Naive B cell (primary cell): Measurements from ENCODE around the gene SMPX. TPM values are rescaled to one million over a fixed set of nuclear protein-coding genes. Genes with fewer than 3 reads are reported as not detected.

ENCODE experiments used
- ATAC-seq, 2 donors: fragments of 150-1000 bp; cut with Tn5 transposase; 2 replicates each; pipeline ENCODE4 v1.10.0; 2021; ENCODE audit warnings: low read depth in 2 of 2, mild to moderate bottlenecking in 2 of 2, moderate library complexity in 2 of 2
- DNase-seq: peaks from one replicate; pipeline ENCODE4 v3.0.0; 2022
- H3K27ac Mint-ChIP-seq, 6 donors: one replicate each; pipeline ENCODE4 v1.8.0; 2020 to 2022; ENCODE audit warnings: mild to moderate bottlenecking in 6 of 6, mixed read lengths in 6 of 6, moderate library complexity in 5 of 6, inconsistent platforms in 2 of 6
- H3K27me3 Mint-ChIP-seq, 3 donors: one replicate each; pipeline ENCODE4 v1.8.0; 2021 to 2022; ENCODE audit warnings: mixed read lengths in 3 of 3, mild to moderate bottlenecking in 1 of 3
- H3K36me3 Mint-ChIP-seq, 2 donors: one replicate each; pipeline ENCODE4 v1.8.0; 2020 to 2022; ENCODE audit warnings: mixed read lengths in 2 of 2, inconsistent platforms in 1 of 2, mild to moderate bottlenecking in 1 of 2
- H3K4me1 Mint-ChIP-seq, 3 donors: one replicate each; pipeline ENCODE4 v1.8.0; 2020 to 2022; ENCODE audit warnings: mixed read lengths in 3 of 3, inconsistent platforms in 1 of 3, mild to moderate bottlenecking in 1 of 3, moderate library complexity in 1 of 3
- H3K4me3 Mint-ChIP-seq, 8 donors: one replicate each; pipeline ENCODE4 v1.8.0; 2020 to 2022; ENCODE audit warnings: mild to moderate bottlenecking in 8 of 8, mixed read lengths in 8 of 8, moderate library complexity in 8 of 8, inconsistent platforms in 2 of 8
- H3K9me3 Mint-ChIP-seq, 7 donors: one replicate each; pipeline ENCODE4 v1.8.0; 2020 to 2022; ENCODE audit warnings: mixed read lengths in 7 of 7, mild to moderate bottlenecking in 5 of 7, inconsistent platforms in 2 of 7, moderate library complexity in 1 of 7
- polyA plus RNA-seq, 6 donors: library from polyadenylated mRNA; unstranded; fragments of 300-500 nt; fragmentation: Illumina TruSeq; gene quantifications; one replicate each; pipeline ENCODE4 v1.2.3, GENCODE V29; 2021; ENCODE audit warnings: low read depth in 6 of 6

The SMPX gene
- polyA plus RNA-seq, 6 donors from 2014 or later: not detected

DNA sequence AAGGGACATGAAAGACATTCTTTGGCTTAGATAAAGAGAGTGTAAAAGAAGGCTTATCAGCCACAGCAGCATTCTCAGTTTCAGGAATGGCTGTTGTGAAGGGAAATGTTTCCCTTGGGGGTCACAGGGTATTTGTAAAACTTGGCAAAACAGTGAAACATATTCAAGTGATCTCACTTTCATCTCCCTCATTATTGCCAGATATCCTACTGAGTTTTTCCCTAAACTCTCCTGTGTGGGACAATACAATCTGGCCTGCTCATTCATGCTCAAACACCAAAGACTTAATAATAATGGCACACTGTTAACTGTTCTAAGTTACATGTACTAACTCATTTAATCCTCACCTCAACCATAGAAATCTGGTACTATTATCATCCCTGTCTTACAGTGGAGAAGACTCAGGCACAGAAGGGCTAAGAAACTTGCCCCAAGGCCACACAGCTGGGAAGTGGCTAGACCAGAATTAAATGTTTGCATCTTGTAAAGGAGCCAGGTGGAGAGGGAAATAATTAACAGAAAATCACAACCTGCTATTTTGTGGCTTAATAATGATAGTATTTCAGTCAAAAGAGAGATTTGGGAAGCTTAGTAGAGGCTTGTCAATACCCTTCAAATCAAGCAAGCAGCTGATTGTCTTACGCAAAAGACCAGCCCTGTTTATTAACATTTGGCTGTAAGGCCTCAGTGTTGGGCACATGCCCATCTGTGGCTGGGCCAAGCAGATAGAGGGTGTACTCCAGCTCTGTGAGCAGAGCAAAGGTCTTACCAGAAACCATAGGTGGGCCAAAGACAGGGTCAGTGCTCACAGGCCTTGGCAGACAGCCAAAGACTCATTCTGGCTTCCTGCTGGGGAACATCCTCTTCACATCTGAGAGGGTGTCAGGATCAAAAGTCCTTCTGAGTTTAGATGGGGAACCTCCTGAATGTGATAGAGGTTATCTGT lies 17.3 kb downstream of the SMPX start:
- H3K4me1 Mint-ChIP-seq: no peaks in the 10 kb centered on the region
- ATAC-seq (no peak), DNase-seq (no peak)
- no peaks in the 10 kb centered on the region for H3K36me3 Mint-ChIP-seq
- H3K27me3 Mint-ChIP-seq: peaks cover 16 to 28% (median 18%) of the 10 kb centered on the region in 3 donors
- peaks cover 0 to 2% (median 0%) of the 10 kb centered on the region in 7 donors for H3K9me3 Mint-ChIP-seq
- H3K4me3 Mint-ChIP-seq: no peak overlapping the region
- no peak overlapping the region for H3K27ac Mint-ChIP-seq

DNA sequence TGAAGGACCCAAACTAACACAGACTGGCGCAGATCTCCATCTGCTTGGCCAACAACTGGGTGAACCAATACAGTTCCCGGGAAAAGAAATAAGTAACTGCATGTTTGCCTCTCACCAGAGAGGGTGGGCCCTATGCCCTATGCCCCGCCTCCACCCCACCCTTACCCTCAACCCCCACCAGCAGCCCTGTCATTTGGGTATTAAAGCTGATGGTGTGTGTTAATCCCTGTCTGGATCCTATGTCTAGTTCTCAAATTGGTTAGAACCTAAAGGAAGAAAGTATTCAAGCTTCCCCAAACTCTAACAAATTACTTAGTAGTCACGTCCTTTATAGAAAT lies 19.0 kb downstream of the SMPX start:
- Mint-ChIP-seq H3K4me1 (no peaks in the 10 kb centered on the region), H3K9me3 (no peaks in the 10 kb centered on the region), H3K27me3 (peaks cover 11 to 31% (median 22%) of the 10 kb centered on the region in 3 donors), H3K36me3 (no peaks in the 10 kb centered on the region), H3K4me3 (no peak overlapping the region), H3K27ac (no peak overlapping the region)
- DNase-seq: no peak
- ATAC-seq: no peak

DNA sequence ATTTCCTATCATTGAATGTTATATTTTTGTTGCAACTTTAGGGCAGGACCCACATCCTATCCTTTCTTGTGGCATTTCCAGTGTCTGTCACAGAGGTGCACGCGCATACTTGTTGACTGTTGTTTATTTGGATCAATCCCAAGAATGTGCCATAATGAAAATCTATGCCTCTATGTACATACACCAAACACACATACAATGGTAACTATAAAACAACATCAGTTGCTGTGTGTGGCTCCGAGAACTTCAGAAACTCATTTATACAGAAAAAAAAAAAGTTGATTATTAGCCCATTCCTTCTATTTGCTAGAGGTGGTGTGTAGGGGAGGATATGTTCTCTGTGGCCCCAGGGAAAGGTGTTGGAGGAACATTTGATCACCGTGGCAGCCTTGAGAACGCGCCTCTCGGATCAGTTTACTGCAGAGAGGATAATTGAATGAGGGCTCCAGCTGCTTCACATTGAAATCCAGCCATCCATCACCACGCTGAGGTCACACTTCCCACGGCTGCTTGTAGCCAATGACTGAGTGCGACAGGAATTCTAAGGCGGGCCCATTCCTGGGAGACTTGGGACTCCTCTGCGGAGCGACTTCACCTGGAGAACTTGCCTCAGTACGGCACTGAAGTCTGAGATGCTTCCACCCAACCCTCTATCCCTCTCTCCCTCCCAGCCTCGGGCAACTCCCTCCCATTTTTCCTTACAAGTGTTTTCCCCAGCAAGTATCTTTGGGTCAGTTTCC lies 19.5 kb downstream of the SMPX start:
- H3K9me3 Mint-ChIP-seq: no peaks in the 10 kb centered on the region
- ATAC-seq: no peak
- no peaks in the 10 kb centered on the region for H3K36me3 Mint-ChIP-seq

DNA sequence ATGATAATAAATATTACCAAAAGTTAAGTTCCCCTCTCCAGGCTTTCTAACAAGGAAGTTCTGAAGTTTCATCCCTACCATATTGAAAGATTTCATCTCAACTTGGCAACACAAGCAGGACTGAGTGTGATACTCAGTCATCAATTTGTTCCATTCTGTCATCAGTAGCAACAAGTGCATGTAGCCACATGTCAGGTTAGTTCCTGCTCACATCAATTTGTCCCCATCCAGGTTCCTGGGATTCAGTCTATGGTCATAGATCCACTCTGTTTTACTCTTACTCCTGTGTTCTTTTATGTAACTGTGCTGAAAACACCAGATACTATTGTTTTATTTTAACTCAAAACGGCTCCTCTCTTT lies 22.2 kb downstream of the SMPX start:
- H3K27me3 Mint-ChIP-seq: peaks cover 4 to 29% (median 22%) of the 10 kb centered on the region in 3 donors
- H3K27ac Mint-ChIP-seq: no peak overlapping the region
- ATAC-seq (no peak), DNase-seq (no peak)
- H3K4me1 Mint-ChIP-seq: no peaks in the 10 kb centered on the region
- H3K36me3 Mint-ChIP-seq: no peaks in the 10 kb centered on the region
- no peak overlapping the region for H3K4me3 Mint-ChIP-seq
- no peaks in the 10 kb centered on the region for H3K9me3 Mint-ChIP-seq

More for the DNA sequence above, 19.5 kb downstream of the SMPX start:
- H3K4me3 Mint-ChIP-seq: no peak overlapping the region
- H3K27ac Mint-ChIP-seq: peak overlapping the region in 2 of 6 donors; percentile 25 to 59
- H3K4me1 Mint-ChIP-seq: no peaks in the 10 kb centered on the region
- DNase-seq: no peak
- H3K27me3 Mint-ChIP-seq: peaks cover 11 to 29% (median 22%) of the 10 kb centered on the region in 3 donors

DNA sequence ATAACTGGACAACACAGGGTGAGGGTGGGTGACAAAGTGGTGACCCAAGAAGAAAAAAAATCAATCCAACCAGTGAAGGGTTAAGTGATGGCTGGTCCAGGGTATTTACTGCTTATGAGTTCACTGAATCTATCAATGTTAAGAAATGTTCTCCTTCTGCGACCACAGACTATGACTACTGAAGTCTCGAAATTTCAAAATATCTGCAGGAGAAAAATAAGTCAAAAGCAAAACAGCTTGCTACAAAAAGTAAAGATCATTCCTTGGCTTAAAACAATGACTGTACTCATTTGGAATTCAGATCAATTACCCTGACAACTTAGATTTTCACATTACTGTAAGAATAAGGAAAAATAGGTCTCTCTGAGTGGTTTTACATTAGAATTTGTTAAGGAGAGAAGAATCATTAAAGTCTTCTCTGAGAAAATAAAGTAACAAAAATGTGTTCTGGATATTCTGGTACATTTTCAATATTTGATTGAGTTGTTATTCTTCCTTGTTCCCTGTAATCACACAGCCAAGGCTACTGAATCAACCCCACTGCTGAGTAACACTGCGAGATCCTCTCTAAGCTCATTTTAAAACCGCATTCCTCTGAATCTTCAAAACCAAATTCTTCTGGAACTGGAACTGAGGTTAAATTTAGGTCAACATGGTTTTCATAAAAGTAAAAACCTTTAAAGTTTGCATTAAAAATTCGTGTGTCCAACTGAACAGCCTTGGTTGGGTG lies 22.7 kb downstream of the SMPX start:
- DNase-seq: no peak
- peaks cover 4 to 29% (median 22%) of the 10 kb centered on the region in 3 donors for H3K27me3 Mint-ChIP-seq
- no peaks in the 10 kb centered on the region for H3K36me3 Mint-ChIP-seq
- no peaks in the 10 kb centered on the region for H3K9me3 Mint-ChIP-seq
- no peak overlapping the region for H3K27ac Mint-ChIP-seq
- ATAC-seq: no peak
- H3K4me3 Mint-ChIP-seq: no peak overlapping the region
- no peaks in the 10 kb centered on the region for H3K4me1 Mint-ChIP-seq

DNA sequence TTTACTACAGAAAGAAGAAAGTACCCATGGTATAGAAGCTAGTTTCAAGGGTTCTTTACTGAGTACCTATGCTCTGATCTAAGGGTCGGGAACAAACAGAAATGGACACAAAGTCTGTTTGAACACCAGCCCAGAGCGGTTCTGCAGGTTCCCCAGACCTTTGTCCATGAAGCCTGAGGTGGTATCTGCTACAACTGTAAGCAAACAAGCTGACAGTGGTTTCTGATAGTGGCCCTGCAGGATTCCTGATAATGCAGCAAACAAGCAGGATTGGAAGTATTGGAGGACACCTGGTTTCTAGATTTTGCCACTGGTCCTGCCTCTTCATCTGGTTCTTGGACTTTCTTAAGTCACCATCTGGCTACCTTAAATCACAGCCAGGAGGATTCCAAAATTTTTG lies 23.7 kb downstream of the SMPX start:
- ATAC-seq (no peak), DNase-seq (no peak)
- Mint-ChIP-seq H3K36me3 (no peaks in the 10 kb centered on the region), H3K27ac (no peak overlapping the region), H3K4me3 (no peak overlapping the region), H3K4me1 (no peaks in the 10 kb centered on the region), H3K27me3 (peaks cover 4 to 37% (median 29%) of the 10 kb centered on the region in 3 donors), H3K9me3 (no peaks in the 10 kb centered on the region)

DNA sequence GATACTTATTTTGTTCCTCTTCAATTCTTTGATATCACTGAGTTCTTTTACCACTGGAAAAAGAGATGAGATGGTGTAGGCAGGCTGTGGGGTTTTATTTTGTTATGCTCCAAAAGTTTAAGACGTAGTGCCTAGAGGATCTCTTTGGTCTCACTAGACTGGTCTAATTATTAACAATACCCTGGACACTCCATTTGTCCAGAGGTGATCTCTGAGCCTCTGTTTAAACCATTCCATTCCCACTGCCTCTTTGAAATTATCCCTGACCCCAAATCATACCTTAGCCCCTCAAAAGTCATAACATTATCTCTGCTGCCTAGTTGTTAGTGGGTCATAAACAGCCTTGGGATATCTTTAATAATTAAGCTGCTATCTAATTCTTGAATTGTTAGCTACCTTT lies 24.2 kb downstream of the SMPX start:
- H3K4me3 Mint-ChIP-seq: no peak overlapping the region
- DNase-seq (no peak), ATAC-seq (no peak)
- no peaks in the 10 kb centered on the region for H3K4me1 Mint-ChIP-seq
- no peak overlapping the region for H3K27ac Mint-ChIP-seq
- H3K27me3 Mint-ChIP-seq: peaks cover 4 to 37% (median 30%) of the 10 kb centered on the region in 3 donors
- H3K9me3 Mint-ChIP-seq: no peaks in the 10 kb centered on the region
- H3K36me3 Mint-ChIP-seq: no peaks in the 10 kb centered on the region

DNA sequence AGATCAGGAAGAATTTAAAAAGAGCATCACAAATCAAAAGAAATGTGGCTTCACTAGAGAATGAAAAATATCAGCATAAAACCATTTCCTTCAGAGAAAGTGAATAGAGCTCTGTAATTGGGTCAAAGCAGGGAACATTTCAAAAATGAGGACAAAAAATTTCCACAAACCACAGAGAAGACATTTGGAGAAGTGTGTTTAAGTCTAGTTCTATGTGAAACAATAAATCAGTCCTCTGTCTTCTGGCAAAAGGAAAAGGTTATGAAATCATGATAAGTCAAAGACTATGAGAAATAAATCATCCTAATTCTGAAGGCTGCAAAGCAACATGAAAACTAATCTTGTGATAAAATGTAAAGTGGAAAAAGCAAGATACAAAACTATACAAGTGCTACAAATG lies 27.9 kb downstream of the SMPX start:
- Mint-ChIP-seq H3K36me3 (no peaks in the 10 kb centered on the region), H3K27me3 (peaks cover 0 to 24% (median 24%) of the 10 kb centered on the region in 3 donors), H3K4me1 (no peaks in the 10 kb centered on the region), H3K27ac (no peak overlapping the region), H3K4me3 (no peak overlapping the region), H3K9me3 (no peaks in the 10 kb centered on the region)
- ATAC-seq (no peak), DNase-seq (no peak)

DNA sequence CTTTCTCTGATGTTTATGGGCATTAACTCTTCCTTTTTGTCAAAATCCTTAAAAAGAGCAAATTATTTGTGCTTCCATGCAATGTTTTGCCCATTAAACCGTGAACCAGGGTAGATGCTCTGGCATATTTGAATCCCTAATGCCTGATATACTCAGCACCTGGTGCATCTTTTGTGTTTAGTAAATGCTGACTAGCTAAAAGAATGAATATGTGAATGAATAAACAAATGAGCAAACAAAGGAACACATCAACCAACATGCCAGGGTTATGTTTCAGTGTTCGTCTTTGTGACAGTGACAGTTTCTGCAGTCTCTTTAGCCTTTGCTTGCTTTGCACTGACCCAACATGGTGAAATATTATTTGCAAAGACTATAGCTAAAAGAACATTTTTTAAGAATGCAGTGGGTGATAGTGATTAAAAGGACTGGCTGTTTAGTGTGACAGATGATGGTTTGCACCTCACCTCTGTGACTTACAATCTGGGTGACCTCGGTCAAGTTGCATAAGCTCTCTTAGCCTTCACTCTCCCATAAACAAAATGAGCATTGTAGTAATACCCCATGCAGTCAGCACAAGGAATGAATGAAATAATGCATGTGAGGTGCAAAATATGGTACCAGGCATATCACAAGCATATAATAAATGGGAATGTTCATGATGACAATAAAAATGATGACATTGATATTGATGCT lies 29.5 kb downstream of the SMPX start:
- Mint-ChIP-seq H3K9me3 (no peaks in the 10 kb centered on the region), H3K36me3 (no peaks in the 10 kb centered on the region), H3K4me1 (no peaks in the 10 kb centered on the region), H3K27me3 (peaks cover 0 to 18% (median 16%) of the 10 kb centered on the region in 3 donors), H3K27ac (no peak overlapping the region), H3K4me3 (no peak overlapping the region)
- no peak for DNase-seq
- no peak for ATAC-seq

DNA sequence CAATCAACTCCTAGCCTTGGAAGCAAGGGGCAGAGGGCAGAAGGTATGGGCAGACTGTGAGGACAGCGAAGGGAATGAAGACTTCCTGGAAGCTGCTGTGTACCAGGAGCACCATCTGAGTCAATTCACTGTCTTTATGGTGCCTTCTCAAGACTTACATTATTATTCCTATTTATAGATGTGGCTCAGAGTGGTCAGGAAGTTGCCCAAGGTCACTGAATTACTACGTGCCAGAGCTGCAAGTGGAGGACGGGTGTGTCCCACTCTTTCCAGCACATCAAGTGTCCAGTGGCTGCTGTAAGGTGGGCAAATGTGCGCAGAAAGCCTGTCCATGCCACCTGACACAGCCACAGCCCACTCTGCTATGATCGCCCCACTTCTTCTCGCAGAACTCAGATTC lies 32.0 kb downstream of the SMPX start:
- H3K27me3 Mint-ChIP-seq: peaks cover 0 to 18% (median 16%) of the 10 kb centered on the region in 3 donors
- no peak overlapping the region for H3K4me3 Mint-ChIP-seq
- no peak for DNase-seq
- no peaks in the 10 kb centered on the region for H3K4me1 Mint-ChIP-seq
- no peaks in the 10 kb centered on the region for H3K9me3 Mint-ChIP-seq
- H3K36me3 Mint-ChIP-seq: no peaks in the 10 kb centered on the region
- no peak overlapping the region for H3K27ac Mint-ChIP-seq
- no peak for ATAC-seq

DNA sequence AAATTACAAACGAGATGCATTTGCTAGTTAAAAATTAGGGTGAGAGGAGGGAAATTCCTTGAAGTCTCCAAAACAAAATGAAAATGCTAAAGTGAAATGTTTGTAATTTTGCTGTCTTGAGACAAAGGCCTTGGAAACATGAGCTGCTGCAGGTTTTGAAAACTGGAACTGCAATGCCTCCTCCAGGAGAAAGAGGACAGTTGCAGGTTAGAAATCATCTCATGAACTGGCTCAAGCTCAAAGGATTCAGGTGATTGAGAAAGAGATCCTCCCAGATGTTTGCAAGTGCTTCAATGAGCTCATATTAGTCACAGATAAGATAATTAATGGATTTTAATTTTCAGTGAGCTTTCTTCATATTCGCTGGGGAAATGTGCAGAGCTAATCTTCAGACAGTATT lies 32.4 kb downstream of the SMPX start:
- Mint-ChIP-seq H3K9me3 (no peaks in the 10 kb centered on the region), H3K27me3 (peaks cover 0 to 18% (median 16%) of the 10 kb centered on the region in 3 donors), H3K36me3 (no peaks in the 10 kb centered on the region), H3K4me1 (no peaks in the 10 kb centered on the region), H3K4me3 (no peak overlapping the region), H3K27ac (no peak overlapping the region)
- DNase-seq (no peak), ATAC-seq (no peak)

DNA sequence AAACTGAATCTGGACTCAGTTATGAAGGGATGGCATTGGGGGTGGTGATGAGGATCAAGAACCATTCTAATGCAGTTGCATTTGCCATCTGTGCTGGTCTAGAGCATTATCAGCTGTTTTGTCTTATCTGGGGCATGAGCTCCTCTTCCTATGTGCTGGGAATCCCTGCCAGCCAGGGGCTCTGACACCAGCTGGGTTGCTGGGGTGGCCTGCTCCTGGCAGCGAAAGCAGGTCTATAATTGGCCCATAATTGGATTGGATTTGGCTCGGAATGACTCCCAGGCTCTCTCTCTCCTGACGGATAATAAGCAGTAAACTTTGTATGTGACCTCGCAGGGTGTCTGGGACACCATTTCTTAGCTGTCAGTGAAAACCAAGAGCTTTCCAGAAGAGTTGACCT lies 34.1 kb downstream of the SMPX start:
- no peak for DNase-seq
- H3K27me3 Mint-ChIP-seq: peaks cover 0 to 10% (median 8%) of the 10 kb centered on the region in 3 donors
- no peak for ATAC-seq
- H3K9me3 Mint-ChIP-seq: no peaks in the 10 kb centered on the region
- H3K4me1 Mint-ChIP-seq: no peaks in the 10 kb centered on the region
- H3K27ac Mint-ChIP-seq: no peak overlapping the region
- H3K4me3 Mint-ChIP-seq: no peak overlapping the region
- H3K36me3 Mint-ChIP-seq: no peaks in the 10 kb centered on the region

DNA sequence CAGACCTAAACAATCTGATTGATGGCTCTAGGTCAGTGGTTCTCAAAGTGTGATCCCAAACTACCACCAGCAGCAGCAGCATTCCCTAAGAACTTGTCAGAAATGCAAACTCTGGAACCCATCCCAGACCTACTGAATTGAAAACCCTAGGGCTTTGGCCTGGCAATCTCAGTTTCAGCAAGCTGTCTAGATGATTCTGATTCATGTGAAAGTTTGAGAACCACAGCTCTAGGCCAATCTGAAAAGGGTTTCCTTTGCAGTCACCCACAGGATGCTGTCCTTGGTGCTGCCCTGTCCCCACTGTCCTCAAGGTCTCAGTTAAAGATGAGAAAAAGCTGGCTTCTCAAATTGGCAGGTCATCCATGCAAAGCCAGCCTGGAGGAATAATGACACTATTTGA lies 34.8 kb downstream of the SMPX start:
- peaks cover 0 to 6% (median 6%) of the 10 kb centered on the region in 3 donors for H3K27me3 Mint-ChIP-seq
- no peak for DNase-seq
- no peaks in the 10 kb centered on the region for H3K36me3 Mint-ChIP-seq
- no peak for ATAC-seq
- no peak overlapping the region for H3K27ac Mint-ChIP-seq
- no peaks in the 10 kb centered on the region for H3K9me3 Mint-ChIP-seq
- no peak overlapping the region for H3K4me3 Mint-ChIP-seq
- no peaks in the 10 kb centered on the region for H3K4me1 Mint-ChIP-seq
